Lower lobe of right lung (tissue), 2 donors: ENCODE results near the gene PNPLA8. TPM values are rescaled to one million over a fixed set of nuclear protein-coding genes. Genes with fewer than 3 reads are reported as not detected.
A peak's percentile ranks its signal among the peaks of the same experiment; 100 is the strongest.

Experiments used
- ATAC-seq, 2 donors: fragments of 200-7000 bp; cut with Tn5 transposase; one replicate each; pipeline ENCODE4 v1.9.1; 2020 to 2022; ENCODE audit warnings: mild to moderate bottlenecking in 2 of 2, moderate library complexity in 2 of 2
- DNase-seq: peaks from one replicate; pipeline ENCODE4 v3.0.0-alpha.2; 2020
- H3K27ac ChIP-seq: fragments of 200-600 bp; one replicate; pipeline ENCODE4 v1.8.0; 2022
- H3K27me3 ChIP-seq: fragments of 200-600 bp; one replicate; pipeline ENCODE4 v1.8.0; 2022; ENCODE audit warnings: low read depth
- H3K36me3 ChIP-seq: fragments of 200-600 bp; one replicate; pipeline ENCODE4 v1.8.0; 2022; ENCODE audit warnings: mild to moderate bottlenecking
- H3K4me1 ChIP-seq: fragments of 200-600 bp; one replicate; pipeline ENCODE4 v1.8.0; 2022
- H3K4me3 ChIP-seq: fragments of 200-600 bp; one replicate; pipeline ENCODE4 v1.8.0; 2022; ENCODE audit warnings: mild to moderate bottlenecking
- H3K9me3 ChIP-seq: fragments of 200-600 bp; one replicate; pipeline ENCODE4 v1.8.0; 2022
- CTCF ChIP-seq: fragments of 200-600 bp; IDR thresholded peaks from one replicate; pipeline ENCODE4 v1.8.0; 2022; ENCODE audit warnings: antibody characterized with exemption, mild to moderate bottlenecking
- intact Hi-C: fragments of 100-400 bp; cut with DNase I; formaldehyde crosslinking; loops from one replicate; pipeline ENCODE4 v1.11.0; 2022
- total RNA-seq: library from RNA; stranded (reverse); fragmentation: NEBNext Ultra II Directional; extraction: Animal tissue kit (Norgen Biotek cat#: 25700); gene quantifications from one replicate; pipeline ENCODE4 v1.2.1, GENCODE V29; 2021
- donor health status: DM: no; HTN: yes; CAD: no; lungs with severe emphysema.

Gene PNPLA8
- total RNA-seq, 1 donor from 2014 or later = 27.8 TPM

- Histone ChIP-seq H3K4me1 (peaks cover 16% of the 10 kb centered on the region), H3K4me3 (peak overlapping the region; percentile 47), H3K36me3 (no peaks in the 10 kb centered on the region), H3K9me3 (no peaks in the 10 kb centered on the region), H3K27me3 (peaks cover 47% of the 10 kb centered on the region), H3K27ac (no peak overlapping the region)
- TF ChIP-seq CTCF = no peak
- DNase-seq = no peak
- intact Hi-C loops = no loop called here
- no peak for ATAC-seq
These were observed 71.6 kb downstream of the PNPLA8 start for GRCh38 chr7:108454317-108454673.

GRCh38 chr7:108453320-108453719 lies 72.6 kb downstream of the PNPLA8 start:
- H3K4me3 ChIP-seq = no peak overlapping the region
- intact Hi-C loops = no loop called here
- ATAC-seq (no peak), DNase-seq (no peak)
- TF ChIP-seq CTCF = no peak
- H3K27me3 ChIP-seq = peaks cover 45% of the 10 kb centered on the region
- H3K36me3 ChIP-seq = no peaks in the 10 kb centered on the region
- H3K27ac ChIP-seq = no peak overlapping the region
- H3K9me3 ChIP-seq = no peaks in the 10 kb centered on the region
- peaks cover 16% of the 10 kb centered on the region for H3K4me1 ChIP-seq

GRCh38 chr7:108452707-108453106 lies 73.2 kb downstream of the PNPLA8 start:
- intact Hi-C loops = no loop called here
- DNase-seq = no peak
- Histone ChIP-seq H3K27me3 (peaks cover 40% of the 10 kb centered on the region), H3K4me3 (no peak overlapping the region), H3K36me3 (no peaks in the 10 kb centered on the region), H3K27ac (no peak overlapping the region), H3K4me1 (peaks cover 16% of the 10 kb centered on the region), H3K9me3 (no peaks in the 10 kb centered on the region)
- ATAC-seq = no peak
- TF ChIP-seq CTCF = peak; percentile 28

GRCh38 chr7:108451296-108451848 lies 74.6 kb downstream of the PNPLA8 start:
- intact Hi-C loops = no loop called here
- Histone ChIP-seq H3K27me3 (peaks cover 35% of the 10 kb centered on the region), H3K9me3 (no peaks in the 10 kb centered on the region), H3K27ac (no peak overlapping the region), H3K4me1 (peaks cover 16% of the 10 kb centered on the region), H3K36me3 (no peaks in the 10 kb centered on the region), H3K4me3 (no peak overlapping the region)
- DNase-seq (no peak), ATAC-seq (no peak)
- TF ChIP-seq CTCF = no peak

GRCh38 chr7:108450160-108450559 lies 75.8 kb downstream of the PNPLA8 start:
- DNase-seq (no peak), ATAC-seq (no peak)
- H3K4me3 ChIP-seq = no peak overlapping the region
- no peaks in the 10 kb centered on the region for H3K36me3 ChIP-seq
- peaks cover 26% of the 10 kb centered on the region for H3K27me3 ChIP-seq
- intact Hi-C loops = no loop called here
- H3K27ac ChIP-seq = no peak overlapping the region
- H3K9me3 ChIP-seq = no peaks in the 10 kb centered on the region
- TF ChIP-seq CTCF = no peak
- H3K4me1 ChIP-seq = peaks cover 7% of the 10 kb centered on the region

- Histone ChIP-seq H3K36me3 (no peaks in the 10 kb centered on the region), H3K4me3 (no peak overlapping the region), H3K27me3 (peaks cover 19% of the 10 kb centered on the region), H3K9me3 (no peaks in the 10 kb centered on the region), H3K27ac (no peak overlapping the region), H3K4me1 (peaks cover under 1% of the 10 kb centered on the region)
- no peak for TF ChIP-seq CTCF
- ATAC-seq (no peak), DNase-seq (no peak)
- intact Hi-C loops = no loop called here
These were observed 76.4 kb downstream of the PNPLA8 start for GRCh38 chr7:108449521-108449920.
